SK-N-SH (cell line): ENCODE measurements around the gene ANO9. TPM values are rescaled to one million over a fixed set of nuclear protein-coding genes. Genes with fewer than 3 reads are reported as not detected.
"Not testable (repeated sequence)": the region's sequence is repeated elsewhere in the genome, so short reads cannot be mapped to it uniquely, and the experiment has no call there.

Source experiments
- CTCF ChIA-PET: fragments of 300-600, 350-600 bp; formaldehyde crosslinking; extraction: SDS; loops from one replicate; lab custom pipeline; 2021; lab: Yijun Ruan, JAX
- POLR2A ChIA-PET: fragments of 350-600 bp; sonication (Branson Sonifier 250); formaldehyde crosslinking; extraction: SDS; loops from one replicate; lab custom pipeline; 2020; ENCODE audit warnings: antibody characterized with exemption, inconsistent platforms; lab: Yijun Ruan, JAX
- DNase-seq: peaks from one replicate; pipeline ENCODE4 v3.0.0; 2012
- H2AFZ ChIP-seq: fragments of 200-600 bp; sonication (generic); 2 replicates; pipeline ENCODE4 v1.8.1; 2016; ENCODE audit warnings: antibody characterized with exemption, mild to moderate bottlenecking, low read depth
- H3F3A ChIP-seq: fragments of 200-600 bp; sonication (generic); replicated peaks from 2 replicates; pipeline ENCODE3; 2016; ENCODE audit warnings: antibody characterized with exemption, mild to moderate bottlenecking; ENCODE audit not compliant: insufficient read depth
- H3K27ac ChIP-seq, 2 experiments: fragments of 200-500 bp in 1 of 2; fragments of 200-600 bp in 1 of 2; sonication (Bioruptor generic) in 1 of 2; sonication (generic), shearing (Covaris generic) in 1 of 2; 2 replicates each; pipeline versions ENCODE4 v1.5.1 to v1.6.1; 2014 to 2016; ENCODE audit warnings: low read depth in 2 of 2, inconsistent platforms in 1 of 2, low read length in 1 of 2, mild to moderate bottlenecking in 1 of 2, mixed read lengths in 1 of 2
- H3K27me3 ChIP-seq: fragments of 200-600 bp; sonication (generic), shearing (Covaris generic); 2 replicates; pipeline ENCODE4 v1.6.1; 2016; ENCODE audit warnings: mixed run types; ENCODE audit not compliant: insufficient read depth
- H3K36me3 ChIP-seq, 2 experiments: fragments of 200-500 bp in 1 of 2; fragments of 200-600 bp in 1 of 2; sonication (Bioruptor generic) in 1 of 2; sonication (generic) in 1 of 2; replicated peaks in 1 of 2; 2 replicates each; pipeline versions ENCODE3 to v1.5.1; 2014 to 2016; ENCODE audit warnings: low read length in 1 of 2, mild to moderate bottlenecking in 1 of 2; ENCODE audit not compliant: insufficient read depth in 2 of 2, control insufficient read depth in 1 of 2
- H3K4me1 ChIP-seq, 2 experiments: fragments of 200-500 bp in 1 of 2; fragments of 200-600 bp in 1 of 2; sonication (Bioruptor generic) in 1 of 2; sonication (generic), shearing (Covaris generic) in 1 of 2; 2 replicates each; pipeline versions ENCODE4 v1.5.1 to v1.6.1; 2014 to 2016; ENCODE audit warnings: low read depth in 1 of 2, low read length in 1 of 2, mixed run types in 1 of 2; ENCODE audit not compliant: insufficient read depth in 2 of 2, control insufficient read depth in 1 of 2
- H3K4me2 ChIP-seq: fragments of 200-600 bp; sonication (generic), shearing (Covaris generic); 2 replicates; pipeline ENCODE4 v1.6.1; 2017; ENCODE audit warnings: mixed run types
- H3K4me3 ChIP-seq, 2 experiments: fragments of 200-500 bp in 1 of 2; fragments of 200-600 bp in 1 of 2; sonication (Bioruptor generic) in 1 of 2; sonication (generic), shearing (Covaris generic) in 1 of 2; 2 replicates each; pipeline versions ENCODE4 v1.5.1 to v1.8.1; 2014 to 2016; ENCODE audit warnings: low read depth in 2 of 2, inconsistent platforms in 1 of 2, low read length in 1 of 2, mild to moderate bottlenecking in 1 of 2, mixed read lengths in 1 of 2, moderate library complexity in 1 of 2
- H3K79me2 ChIP-seq: fragments of 200-600 bp; sonication (generic); 2 replicates; pipeline ENCODE4 v1.8.1; 2017; ENCODE audit warnings: mild to moderate bottlenecking; ENCODE audit not compliant: insufficient read depth
- H3K9ac ChIP-seq: fragments of 200-600 bp; sonication (generic); 2 replicates; pipeline ENCODE4 v1.6.1; 2017; ENCODE audit warnings: mixed run types
- H3K9me2 ChIP-seq: fragments of 200-600 bp; sonication (generic); 2 replicates; pipeline ENCODE4 v1.6.1; 2017; ENCODE audit warnings: mixed run types
- H3K9me3 ChIP-seq: fragments of 200-600 bp; sonication (generic); 2 replicates; pipeline ENCODE4 v1.6.1; 2017; ENCODE audit warnings: mixed run types, mild to moderate bottlenecking, moderate library complexity
- H4K20me1 ChIP-seq: fragments of 200-600 bp; sonication (generic); 2 replicates; pipeline ENCODE4 v1.6.1; 2017; ENCODE audit warnings: mild to moderate bottlenecking, mixed run types; ENCODE audit not compliant: insufficient read depth
- CHD2 ChIP-seq: fragments of 150-350 bp; IDR thresholded peaks from 2 replicates; pipeline ENCODE4 v1.6.1; 2018; ENCODE audit warnings: low read length; ENCODE audit not compliant: partially characterized antibody
- ELF1 ChIP-seq: IDR thresholded peaks from 2 replicates; pipeline ENCODE4 v1.4.0; 2012
- EZH2phosphoT487 ChIP-seq: fragments of 200-600 bp; sonication (generic); IDR thresholded peaks from 2 replicates; pipeline ENCODE4 v1.6.1; 2017; ENCODE audit warnings: low read depth, mixed run types, mild to moderate bottlenecking, antibody characterized with exemption, moderate library complexity, borderline replicate concordance
- FOXJ3 ChIP-seq: sonication (generic); formaldehyde crosslinking; IDR thresholded peaks from 2 replicates; pipeline ENCODE4 v1.5.1; 2020; ENCODE audit warnings: mild to moderate bottlenecking, missing genetic modification reagents
- JUND ChIP-seq: IDR thresholded peaks from 2 replicates; pipeline ENCODE4 v1.4.0; 2012
- NFIC ChIP-seq: IDR thresholded peaks from 2 replicates; pipeline ENCODE4 v1.4.0; 2012; ENCODE audit warnings: borderline replicate concordance
- NRF1 ChIP-seq: IDR thresholded peaks from 2 replicates; pipeline ENCODE4 v1.6.1; 2012; ENCODE audit warnings: low read depth, mild to moderate bottlenecking, low read length
- SMC3 ChIP-seq: IDR thresholded peaks from 2 replicates; pipeline ENCODE4 v1.6.1; 2012; ENCODE audit warnings: low read depth, low read length, improper control_type of control experiment
- TAF1 ChIP-seq: IDR thresholded peaks from 2 replicates; pipeline ENCODE4 v1.6.1; 2012; ENCODE audit warnings: low read depth, mild to moderate bottlenecking, low read length, moderate library complexity, borderline replicate concordance
- USF1 ChIP-seq: IDR thresholded peaks from 2 replicates; pipeline ENCODE4 v1.4.0; 2012; ENCODE audit warnings: low read depth, borderline replicate concordance
- YY1 ChIP-seq: IDR thresholded peaks from 2 replicates; pipeline ENCODE4 v1.4.0; 2012; ENCODE audit warnings: low read depth, mild to moderate bottlenecking
- WGBS: methylation state at CpG from one replicate; pipeline ENCODE4 v1.1.6; 2017; ENCODE audit warnings: low lambda C conversion rate; 5-methylcytosine and 5-hydroxymethylcytosine counted together
- polyA plus RNA-seq, 3 experiments: library from polyadenylated mRNA; depleted of rRNA; stranded (reverse); fragments of >200 nt; gene quantifications; 2 replicates each; pipeline ENCODE4 v1.2.3, GENCODE V29; 2012
- TF ChIP-seq, protein P1 (sequence below): IDR thresholded peaks from 2 replicates; pipeline ENCODE4 v1.4.0; 2012; ENCODE audit warnings: low read depth, borderline replicate concordance

The ANO9 gene
- polyA plus RNA-seq, 1 of the 3 experiments (the other 2 are of a cell fraction) = 0.12 TPM

DNA sequence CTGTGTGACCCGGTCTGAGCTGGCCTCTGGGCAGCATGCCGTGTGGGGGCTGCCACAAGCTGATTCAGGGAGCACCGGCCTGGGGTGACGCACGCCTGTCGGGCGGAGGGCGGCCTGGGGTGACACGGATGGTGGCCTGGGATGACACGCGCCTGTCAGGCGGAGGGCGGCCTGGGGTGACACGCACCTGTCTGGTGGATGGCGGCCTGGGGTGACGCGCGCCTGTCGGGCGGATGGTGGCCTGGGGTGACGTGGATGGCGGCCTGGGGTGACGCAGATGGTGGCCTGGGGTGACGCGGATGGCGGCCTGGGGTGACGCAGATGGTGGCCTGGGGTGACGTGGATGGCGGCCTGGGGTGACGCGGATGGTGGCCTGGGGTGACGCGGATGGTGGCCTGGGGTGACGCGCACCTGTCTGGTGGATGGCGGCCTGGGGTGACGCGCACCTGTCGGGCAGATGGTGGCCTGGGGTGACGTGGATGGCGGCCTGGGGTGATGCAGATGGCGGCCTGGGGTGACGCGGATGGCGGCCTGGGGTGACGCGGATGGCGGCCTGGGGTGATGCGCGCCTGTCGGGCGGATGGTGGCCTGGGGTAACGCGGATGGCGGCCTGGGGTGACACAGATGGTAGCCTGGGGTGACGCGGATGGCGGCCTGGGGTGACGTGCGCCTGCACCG lies 29.8 kb upstream of the ANO9 start:
- H3K4me3 ChIP-seq = no peak overlapping the region
- peaks cover 0 to 3% of the 10 kb centered on the region in 2 experiments; a peak in 2 of 4 replicates for H3K4me1 ChIP-seq
- TF ChIP-seq YY1 (no peak), JUND (no peak), CHD2 (no peak), FOXJ3 (CRISPR knock-in tag) (no peak), EZH2phosphoT487 (no peak), USF1 (no peak), NFIC (no peak), ELF1 (no peak), TAF1 (no peak), NRF1 (no peak), SMC3 (no peak)
- TF ChIP-seq, protein P1, sequence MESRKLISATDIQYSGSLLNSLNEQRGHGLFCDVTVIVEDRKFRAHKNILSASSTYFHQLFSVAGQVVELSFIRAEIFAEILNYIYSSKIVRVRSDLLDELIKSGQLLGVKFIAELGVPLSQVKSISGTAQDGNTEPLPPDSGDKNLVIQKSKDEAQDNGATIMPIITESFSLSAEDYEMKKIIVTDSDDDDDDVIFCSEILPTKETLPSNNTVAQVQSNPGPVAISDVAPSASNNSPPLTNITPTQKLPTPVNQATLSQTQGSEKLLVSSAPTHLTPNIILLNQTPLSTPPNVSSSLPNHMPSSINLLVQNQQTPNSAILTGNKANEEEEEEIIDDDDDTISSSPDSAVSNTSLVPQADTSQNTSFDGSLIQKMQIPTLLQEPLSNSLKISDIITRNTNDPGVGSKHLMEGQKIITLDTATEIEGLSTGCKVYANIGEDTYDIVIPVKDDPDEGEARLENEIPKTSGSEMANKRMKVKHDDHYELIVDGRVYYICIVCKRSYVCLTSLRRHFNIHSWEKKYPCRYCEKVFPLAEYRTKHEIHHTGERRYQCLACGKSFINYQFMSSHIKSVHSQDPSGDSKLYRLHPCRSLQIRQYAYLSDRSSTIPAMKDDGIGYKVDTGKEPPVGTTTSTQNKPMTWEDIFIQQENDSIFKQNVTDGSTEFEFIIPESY = no peak
- no peaks in the 10 kb centered on the region for H3K27me3 ChIP-seq
- CTCF ChIA-PET = no interaction called here
- H3K79me2 ChIP-seq = 0 out of 2 replicates have a peak, but pooled peaks cover 16% of the 10 kb centered on the region
- no peak overlapping the region for H3K9ac ChIP-seq
- no peak for DNase-seq
- no peaks in the 10 kb centered on the region for H3F3A ChIP-seq
- H3K9me2 ChIP-seq = no peaks in the 10 kb centered on the region
- 95% methylated on average over 50 of the region's 61 CpGs for WGBS
- no peaks in the 10 kb centered on the region for H4K20me1 ChIP-seq
- H3K4me2 ChIP-seq = no peak overlapping the region
- POLR2A ChIA-PET = no interaction called here
- no peaks in the 10 kb centered on the region for H3K9me3 ChIP-seq
- H3K36me3 ChIP-seq = no peaks in the 10 kb centered on the region
- no peak overlapping the region for H3K27ac ChIP-seq
- H2AFZ ChIP-seq = no peak overlapping the region

GRCh38 chr11:469684-470560 lies 28.1 kb upstream of the ANO9 start:
- Histone ChIP-seq H3K9me2 (no peaks in the 10 kb centered on the region), H3K79me2 (0 out of 2 replicates have a peak, but pooled peaks cover 10% of the 10 kb centered on the region), H4K20me1 (no peaks in the 10 kb centered on the region), H3K36me3 (peaks cover 0 to 7% of the 10 kb centered on the region in 2 experiments), H3K9ac (no peak overlapping the region), H3K4me3 (no peak overlapping the region), H3K9me3 (no peaks in the 10 kb centered on the region), H3K27me3 (no peaks in the 10 kb centered on the region), H3K4me2 (peak overlapping the region; percentile 7; the same call in 1 of the 2 replicates), H3K4me1 (peaks cover 0 to 3% of the 10 kb centered on the region in 2 experiments; a peak in 2 of 4 replicates), H2AFZ (no peak overlapping the region), H3F3A (no peaks in the 10 kb centered on the region), H3K27ac (no peak overlapping the region; a peak in 1 of 4 replicates)
- peak; percentile 35 for DNase-seq
- peak; percentile 10; the same call in 1 of the 2 replicates for TF ChIP-seq USF1
- TF ChIP-seq TAF1 = no peak
- no peak for TF ChIP-seq ELF1
- 85% methylated on average over 16 of the region's 28 CpGs for WGBS
- ChIA-PET POLR2A (no interaction called here), CTCF (interaction anchor here (1.0 to 1.5 kb wide), 2 partner anchors 9 to 26 kb away, joined by 4 read pairs; no protein-coding TSS in a partner anchor)

DNA sequence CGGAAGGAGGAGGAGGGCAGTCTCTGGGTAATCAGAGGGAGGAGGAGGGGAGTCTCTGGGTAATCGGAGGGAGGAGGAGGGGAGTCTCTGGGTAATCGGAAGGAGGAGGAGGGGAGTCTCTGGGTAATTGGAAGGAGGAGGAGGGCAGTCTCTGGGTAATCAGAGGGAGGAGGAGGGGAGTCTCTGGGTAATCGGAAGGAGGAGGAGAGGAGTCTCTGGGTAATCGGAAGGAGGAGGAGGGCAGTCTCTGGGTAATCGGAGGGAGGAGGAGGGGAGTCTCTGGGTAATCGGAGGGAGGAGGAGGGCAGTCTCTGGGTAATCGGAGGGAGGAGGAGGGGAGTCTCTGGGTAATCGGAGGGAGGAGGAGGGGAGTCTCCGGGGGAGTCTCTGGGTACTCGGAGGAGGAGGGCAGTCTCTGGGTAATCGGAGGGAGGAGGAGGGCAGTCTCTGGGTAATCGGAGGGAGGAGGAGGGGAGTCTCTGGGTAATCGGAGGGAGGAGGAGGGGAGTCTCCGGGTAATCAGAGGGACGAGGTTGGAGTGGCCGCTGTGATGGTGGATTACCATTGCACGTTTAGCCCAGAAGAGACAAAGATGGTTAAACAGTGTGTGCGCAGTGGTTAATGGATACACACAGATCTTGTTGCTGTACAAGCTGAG lies 27.3 kb upstream of the ANO9 start:
- H3K4me1 ChIP-seq, H2AFZ ChIP-seq, H3K9ac ChIP-seq, H3K27me3 ChIP-seq, H3K79me2 ChIP-seq, H3K27ac ChIP-seq, H3K9me2 ChIP-seq, H3K36me3 ChIP-seq, H4K20me1 ChIP-seq, H3K4me3 ChIP-seq, POLR2A ChIA-PET, H3F3A ChIP-seq, H3K9me3 ChIP-seq, DNase-seq: not testable (repeated sequence)
- CTCF ChIA-PET = interaction anchor here (1.0 to 1.5 kb wide), 2 partner anchors 10 to 25 kb away, joined by 4 read pairs; no protein-coding TSS in a partner anchor
- H3K4me2 ChIP-seq = peak overlapping the region; percentile 7; the same call in 1 of the 2 replicates
- 82% methylated on average over 19 of the region's 19 CpGs for WGBS
